ENCODE data around the gene CAPZA2.
"Not testable (repeated sequence)": the region's sequence is repeated elsewhere in the genome, so short reads cannot be mapped to it uniquely, and the experiment has no call there.

The CAPZA2 gene

DNA sequence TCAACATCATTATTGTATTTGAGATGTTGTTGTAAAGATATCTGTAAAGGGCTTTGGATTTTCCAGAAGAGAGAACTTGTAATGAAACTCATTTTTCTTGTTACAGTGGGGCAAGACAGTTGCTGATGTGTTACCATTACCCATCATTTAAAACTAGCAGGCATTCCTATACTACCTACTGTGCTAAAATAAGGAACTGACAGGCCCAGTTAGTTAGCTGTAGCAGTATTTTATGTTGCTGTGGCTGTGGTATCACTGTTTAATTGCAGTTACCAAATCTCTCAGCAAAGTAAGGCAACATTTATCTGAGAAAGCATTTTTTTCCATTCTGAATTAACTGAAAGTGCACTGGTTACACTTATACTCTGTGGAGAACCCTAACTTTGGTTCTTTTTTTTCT lies 100.8 kb downstream of the CAPZA2 start:
- ATAC-seq (replicated peaks) (no peak), DNase-seq (no peak)
- Mint-ChIP-seq H3K27ac (no peak overlapping the region), H3K36me3 (no peaks in the 10 kb centered on the region), H3K4me3 (no peak overlapping the region), H3K9me3 (no peaks in the 10 kb centered on the region), H3K27me3 (peaks cover 0 to 5% of the 10 kb centered on the region in 2 donors), H3K4me1 (no peaks in the 10 kb centered on the region)

DNA sequence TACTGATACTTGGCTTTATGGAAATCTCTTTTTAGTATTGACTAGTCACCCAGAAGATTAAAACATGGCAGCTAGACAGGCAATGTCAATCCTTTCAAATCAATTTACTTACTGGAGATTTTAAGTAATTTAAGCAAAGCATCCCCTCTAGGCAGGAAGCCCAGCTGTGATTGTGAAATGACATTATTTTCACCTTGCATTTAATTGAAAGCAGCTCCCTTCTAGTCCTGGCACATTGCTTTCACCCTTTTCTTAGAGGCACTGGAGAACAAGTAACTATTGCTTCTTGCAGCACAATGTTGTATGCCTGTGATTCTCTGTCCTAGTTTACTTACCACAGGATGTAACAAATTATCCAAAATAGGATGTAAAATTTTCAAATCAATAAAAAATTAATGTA lies 104.2 kb downstream of the CAPZA2 start:
- Mint-ChIP-seq H3K36me3 (no peaks in the 10 kb centered on the region), H3K4me3 (no peak overlapping the region), H3K27ac (no peak overlapping the region), H3K4me1 (peaks cover 2 to 11% of the 10 kb centered on the region in 2 donors), H3K27me3 (peaks cover 0 to 6% of the 10 kb centered on the region in 2 donors), H3K9me3 (no peaks in the 10 kb centered on the region)
- ATAC-seq (replicated peaks) (no peak), DNase-seq (no peak)

DNA sequence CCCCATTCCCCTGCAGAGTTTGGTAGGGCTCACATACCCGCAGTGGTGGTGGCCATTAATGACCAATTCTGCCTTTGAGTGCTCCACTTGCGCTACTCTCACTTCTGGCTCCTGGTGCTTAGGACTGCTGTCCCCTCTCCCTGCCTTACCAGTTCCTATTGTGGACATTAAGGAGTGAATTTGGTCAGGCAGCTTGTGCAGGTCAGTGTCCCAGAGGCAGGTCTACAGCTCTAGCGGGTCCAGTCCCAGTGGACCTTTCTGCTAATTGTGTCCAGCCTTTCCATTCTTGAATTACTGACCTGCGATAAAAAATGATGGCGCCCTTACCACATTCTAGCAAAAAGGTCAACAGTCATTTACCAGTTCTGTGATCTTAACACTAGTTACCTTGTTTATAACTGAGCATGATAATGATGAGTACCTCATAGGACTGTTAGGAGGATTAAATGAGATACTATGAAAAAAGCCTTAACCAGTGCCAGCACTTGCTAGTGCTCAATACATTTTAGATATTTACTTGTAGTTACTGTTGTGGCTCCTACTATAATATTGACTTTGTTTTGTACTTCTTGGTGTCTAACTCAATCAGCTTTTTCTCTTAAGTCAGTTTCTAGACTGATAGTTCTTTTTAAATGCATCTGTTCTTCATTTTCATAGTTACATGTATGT lies 105.0 kb downstream of the CAPZA2 start:
- DNase-seq, result no peak
- Mint-ChIP-seq H3K27ac (no peak overlapping the region), H3K27me3 (peaks cover 0 to 6% of the 10 kb centered on the region in 2 donors), H3K9me3 (no peaks in the 10 kb centered on the region), H3K36me3 (no peaks in the 10 kb centered on the region), H3K4me1 (peaks cover 2 to 11% of the 10 kb centered on the region in 2 donors), H3K4me3 (no peak overlapping the region)
- ATAC-seq (replicated peaks), result no peak

DNA sequence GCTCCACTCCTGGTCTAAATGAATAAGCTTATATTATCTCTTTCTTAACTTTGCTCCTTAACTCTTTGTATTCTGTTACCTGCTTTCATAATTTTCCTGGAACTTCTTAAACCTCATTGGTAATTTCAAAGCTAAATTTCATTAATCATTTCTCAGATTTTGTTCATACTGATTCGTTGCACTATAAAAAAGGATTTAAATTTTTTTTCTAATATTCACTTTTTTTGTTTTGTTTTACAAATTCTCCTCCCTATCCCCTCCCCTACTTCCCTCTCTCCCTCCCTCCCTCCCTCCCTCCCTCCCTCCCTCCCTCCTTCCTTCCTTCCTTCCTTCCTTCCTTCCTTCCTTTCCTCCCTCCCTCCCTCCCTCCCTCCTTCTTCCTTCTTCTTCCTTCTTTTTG lies 105.6 kb downstream of the CAPZA2 start:
- Mint-ChIP-seq H3K36me3 (no peaks in the 10 kb centered on the region), H3K9me3 (no peaks in the 10 kb centered on the region), H3K4me1 (peaks cover 2 to 11% of the 10 kb centered on the region in 2 donors), H3K27ac (no peak overlapping the region), H3K27me3 (peaks cover 0 to 6% of the 10 kb centered on the region in 2 donors), H3K4me3 (no peak overlapping the region)
- DNase-seq (no peak), ATAC-seq (replicated peaks) (no peak)

DNA sequence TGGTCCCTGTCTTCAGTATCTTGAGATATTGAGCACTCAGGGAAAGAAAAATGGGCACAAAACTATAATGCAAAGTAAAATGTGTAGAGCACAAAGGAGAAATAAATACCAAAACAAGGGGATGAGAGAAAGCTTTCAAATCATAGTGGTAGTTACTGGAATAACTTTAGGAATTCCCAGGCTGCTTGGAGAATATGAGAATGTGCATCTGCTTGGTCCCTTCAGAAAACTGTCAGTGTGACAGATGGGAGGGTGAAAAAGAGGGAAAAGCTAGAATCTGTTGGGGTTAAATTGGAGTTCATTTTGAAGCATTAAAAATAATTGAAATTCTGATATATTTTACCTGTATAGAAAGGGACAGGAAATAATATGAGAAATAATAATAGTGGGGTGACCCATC lies 106.2 kb downstream of the CAPZA2 start:
- ATAC-seq (replicated peaks) (no peak), DNase-seq (no peak)
- Mint-ChIP-seq H3K9me3 (no peaks in the 10 kb centered on the region), H3K27me3 (peaks cover 0 to 6% of the 10 kb centered on the region in 2 donors), H3K4me1 (peaks cover 2 to 11% of the 10 kb centered on the region in 2 donors), H3K27ac (no peak overlapping the region), H3K36me3 (no peaks in the 10 kb centered on the region), H3K4me3 (no peak overlapping the region)

DNA sequence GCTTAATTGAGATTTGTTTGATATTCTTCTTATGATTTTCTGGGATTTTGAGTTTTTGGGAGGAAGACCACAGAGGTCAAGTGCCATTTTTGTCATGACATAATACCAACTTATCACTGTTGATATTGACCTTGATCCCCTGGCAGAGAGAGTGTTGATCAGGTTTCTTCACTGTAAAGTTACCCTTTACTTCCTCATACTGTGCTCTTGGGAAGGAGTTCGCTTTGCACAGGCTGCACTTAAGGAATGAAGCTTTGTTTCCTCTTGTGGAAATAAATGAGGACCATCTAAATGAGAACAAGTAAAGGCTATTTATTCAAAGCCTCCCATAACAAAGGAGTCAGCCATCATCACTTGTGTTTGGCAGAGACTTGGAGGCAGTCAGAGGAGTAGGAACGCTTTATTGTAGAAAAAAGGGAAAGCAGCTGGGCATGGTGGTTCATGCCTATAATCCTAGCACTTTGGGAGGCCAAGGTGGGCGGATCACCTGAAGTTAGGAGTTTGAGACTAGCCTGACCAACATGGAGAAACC lies 107.0 kb downstream of the CAPZA2 start:
- no peak overlapping the region for H3K4me3 Mint-ChIP-seq
- ATAC-seq (replicated peaks) (no peak), DNase-seq (no peak)
- H3K9me3 Mint-ChIP-seq, result no peaks in the 10 kb centered on the region
- peaks cover 2 to 11% of the 10 kb centered on the region in 2 donors for H3K4me1 Mint-ChIP-seq
- H3K36me3 Mint-ChIP-seq, result no peaks in the 10 kb centered on the region
- H3K27me3 Mint-ChIP-seq, result peaks cover 0 to 6% of the 10 kb centered on the region in 2 donors
- H3K27ac Mint-ChIP-seq, result no peak overlapping the region

DNA sequence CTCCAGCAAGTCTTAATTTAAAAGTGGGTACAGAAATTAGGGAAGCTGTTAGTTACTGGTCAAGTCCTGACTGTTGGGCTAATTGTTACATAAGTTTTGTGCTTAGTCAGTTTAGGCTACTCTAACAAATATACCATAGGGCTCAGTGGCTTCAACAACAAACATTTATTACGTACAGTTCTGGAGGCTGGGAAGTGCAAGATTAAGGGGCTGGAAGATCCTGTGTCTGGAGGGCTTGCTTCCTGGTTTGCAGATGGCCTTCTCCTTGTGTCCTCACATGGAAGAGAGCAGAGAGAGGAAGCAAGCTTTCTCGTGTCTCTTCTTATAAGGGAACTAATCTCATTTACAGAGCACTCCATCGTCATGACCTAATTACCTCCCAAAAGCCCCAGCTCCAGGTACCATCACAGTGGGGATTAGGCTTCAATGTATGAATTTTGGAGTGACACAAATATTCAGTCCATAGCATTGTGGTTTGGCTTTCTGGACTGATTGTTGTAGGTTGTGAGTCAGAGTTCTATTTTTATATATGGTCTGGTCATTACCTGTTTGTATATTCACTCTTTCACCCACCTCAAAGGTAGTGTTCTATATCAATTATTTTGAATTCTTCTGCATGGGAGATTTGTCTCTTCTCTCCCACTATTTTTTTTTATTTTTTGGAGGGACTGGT lies 108.0 kb downstream of the CAPZA2 start:
- H3K27ac Mint-ChIP-seq, result no peak overlapping the region
- no peak overlapping the region for H3K4me3 Mint-ChIP-seq
- no peaks in the 10 kb centered on the region for H3K36me3 Mint-ChIP-seq
- H3K9me3 Mint-ChIP-seq, result peaks cover 0 to 4% of the 10 kb centered on the region in 2 donors
- DNase-seq (no peak), ATAC-seq (replicated peaks) (peak in 1 of 2 donors; percentile 39)
- peaks cover 2 to 11% of the 10 kb centered on the region in 2 donors for H3K4me1 Mint-ChIP-seq
- peaks cover 0 to 6% of the 10 kb centered on the region in 2 donors for H3K27me3 Mint-ChIP-seq

DNA sequence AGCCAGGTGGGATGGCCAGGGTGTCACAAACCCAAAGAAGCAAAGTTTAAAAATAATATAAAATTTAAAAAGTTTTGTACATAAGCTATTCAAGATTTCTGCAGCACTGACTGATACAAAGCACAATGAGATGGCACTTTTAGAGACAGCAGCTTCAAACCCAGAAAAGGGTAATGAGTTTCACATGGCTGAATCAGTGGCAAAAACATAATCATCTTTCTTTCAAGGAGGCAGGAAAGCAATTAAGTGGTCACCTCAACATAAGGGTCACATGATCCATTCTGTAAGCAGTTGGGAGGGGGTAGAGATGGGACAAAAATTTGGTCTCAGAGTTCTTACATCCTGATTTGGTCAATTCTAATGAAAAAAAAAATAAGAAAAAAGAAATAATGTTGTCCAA lies 108.8 kb downstream of the CAPZA2 start:
- not testable (repeated sequence) for ATAC-seq (replicated peaks); H3K9me3 Mint-ChIP-seq; H3K27me3 Mint-ChIP-seq; H3K4me3 Mint-ChIP-seq; H3K36me3 Mint-ChIP-seq; DNase-seq; H3K27ac Mint-ChIP-seq
- H3K4me1 Mint-ChIP-seq, result peaks cover 2 to 11% of the 10 kb centered on the region in 2 donors

All from stimulated activated naive B cell treated with anti-CD40 and anti-IgM and Interleukin-4, amounts not matched to agents 10 μg/mL and 1 μg/mL and 100 μg/mL, for 72 hours (primary cell).